ENCODE data around the gene FOXI3. TPM values are rescaled to one million over a fixed set of nuclear protein-coding genes. Genes with fewer than 3 reads are reported as not detected.

Gene FOXI3
- total RNA-seq, result not detected

GRCh38 chr2:88452565-88452905, at the start of gene FOXI3:
Gene FOXI3, minus strand, starts transcription at chr2:88452693. Its CDS starts 158 bp downstream, at chr2:88452535.
- CTCF ChIA-PET, result no interaction called here

GRCh38 chr2:88500691-88501090, 48.2 kb upstream of the FOXI3 start:
- ChIA-PET POLR2A (no interaction called here), CTCF (no interaction called here)

More at GRCh38 chr2:88452565-88452905, at the start of gene FOXI3:
- POLR2A ChIA-PET, result no interaction called here

- ChIA-PET POLR2A (no interaction called here), CTCF (no interaction called here)
These were observed 46.7 kb upstream of the FOXI3 start for GRCh38 chr2:88499204-88499603.

- ChIA-PET CTCF (no interaction called here), POLR2A (no interaction called here)
These were observed 41.0 kb upstream of the FOXI3 start for GRCh38 chr2:88493481-88493880.

GRCh38 chr2:88492002-88492401, 39.5 kb upstream of the FOXI3 start:
- POLR2A ChIA-PET, result no interaction called here
- CTCF ChIA-PET, result no interaction called here

GRCh38 chr2:88489181-88489580, 36.7 kb upstream of the FOXI3 start:
- CTCF ChIA-PET, result interaction anchor here (0.6 kb wide), 1 partner anchor 24 kb away, joined by 3 read pairs; no protein-coding TSS in a partner anchor

GRCh38 chr2:88483200-88483599, 30.7 kb upstream of the FOXI3 start:
- ChIA-PET POLR2A (no interaction called here), CTCF (no interaction called here)

More at GRCh38 chr2:88489181-88489580, 36.7 kb upstream of the FOXI3 start:
- POLR2A ChIA-PET, result no interaction called here

- POLR2A ChIA-PET, result no interaction called here
- CTCF ChIA-PET, result interaction anchor here (0.9 kb wide), 1 partner anchor 290 kb away, joined by 3 read pairs; no protein-coding TSS in a partner anchor
These were observed 29.3 kb upstream of the FOXI3 start for GRCh38 chr2:88481691-88482336.

- ChIA-PET CTCF (no interaction called here), POLR2A (no interaction called here)
These were observed 20.3 kb upstream of the FOXI3 start for GRCh38 chr2:88472811-88473210.

- ChIA-PET POLR2A (no interaction called here), CTCF (no interaction called here)
These were observed 18.8 kb upstream of the FOXI3 start for GRCh38 chr2:88471083-88471942.

GRCh38 chr2:88469202-88470114, 17.0 kb upstream of the FOXI3 start:
- ChIA-PET CTCF (no interaction called here), POLR2A (no interaction called here)

GRCh38 chr2:88464153-88464552, 11.7 kb upstream of the FOXI3 start:
- ChIA-PET POLR2A (no interaction called here), CTCF (no interaction called here)

GRCh38 chr2:88458633-88459032, 6.1 kb upstream of the FOXI3 start:
- ChIA-PET POLR2A (no interaction called here), CTCF (no interaction called here)

- ChIA-PET CTCF (no interaction called here), POLR2A (no interaction called here)
These were observed 588 bp upstream of the FOXI3 start for GRCh38 chr2:88452980-88453582.

- CTCF ChIA-PET, result no interaction called here
- POLR2A ChIA-PET, result interaction anchor here (0.6 kb wide), 1 partner anchor 115 kb away, joined by 3 read pairs; no protein-coding TSS in a partner anchor
These were observed 505 bp downstream of the FOXI3 start for GRCh38 chr2:88451811-88452564.

GRCh38 chr2:88450925-88451810, 1.3 kb downstream of the FOXI3 start:
- ChIA-PET POLR2A (interaction anchor here (0.6 kb wide), 1 partner anchor 116 kb away, joined by 3 read pairs; no protein-coding TSS in a partner anchor), CTCF (no interaction called here)

- ChIA-PET CTCF (no interaction called here), POLR2A (no interaction called here)
These were observed 2.3 kb downstream of the FOXI3 start for GRCh38 chr2:88450186-88450585.

- ChIA-PET POLR2A (no interaction called here), CTCF (no interaction called here)
These were observed 4.2 kb downstream of the FOXI3 start for GRCh38 chr2:88448248-88448647.

Data from activated CD8-positive, alpha-beta memory T cell treated with anti-CD3 and anti-CD28 coated beads for 36 hours (primary cell).